PC-9 (cell line): ENCODE data around the gene XAF1. TPM values are rescaled to one million over a fixed set of nuclear protein-coding genes. Genes with fewer than 3 reads are reported as not detected.

Experiments
- BruUV-seq: library from RNA; stranded (reverse); fragments of 400-500 nt; replicated peaks from 2 replicates; lab custom pipeline; 2021; lab: Mats Ljungman, UMichigan
- CTCF ChIA-PET: fragments of 300-600 bp; sonication (Branson Sonifier 250); formaldehyde crosslinking; loops from one replicate; lab custom pipeline; 2022; ENCODE audit warnings: antibody characterized with exemption; lab: Charles Lee
- POLR2A ChIA-PET: fragments of 300-600 bp; sonication (Branson Sonifier 250); formaldehyde crosslinking; loops from one replicate; lab custom pipeline; 2022; ENCODE audit warnings: antibody characterized with exemption; ENCODE audit not compliant: unreplicated experiment; lab: Charles Lee
- DNase-seq, 2 experiments: peaks; one replicate each; pipeline versions ENCODE4 v3.0.0 to v3.0.0-alpha.2; 2015 to 2022; ENCODE audit warnings: mixed read lengths in 1 of 2
- H2AFZ ChIP-seq: fragments of 200-600 bp; sonication (generic); 2 replicates; pipeline ENCODE4 v1.8.1; 2017; ENCODE audit warnings: antibody characterized with exemption
- H3F3A ChIP-seq: fragments of 200-600 bp; sonication (generic); 2 replicates; pipeline ENCODE4 v1.8.1; 2017; ENCODE audit warnings: antibody characterized with exemption, mild to moderate bottlenecking, low read depth; ENCODE audit not compliant: insufficient read depth
- H3K27ac ChIP-seq: fragments of 200-600 bp; sonication (generic); 2 replicates; pipeline ENCODE4 v1.6.1; 2016; ENCODE audit warnings: mixed run types
- H3K27me3 ChIP-seq: fragments of 200-600 bp; sonication (generic); 2 replicates; pipeline ENCODE4 v1.6.1; 2016; ENCODE audit warnings: low read depth, mixed run types; ENCODE audit not compliant: insufficient read depth
- H3K36me3 ChIP-seq: fragments of 200-600 bp; sonication (generic); 2 replicates; pipeline ENCODE4 v1.6.1; 2016; ENCODE audit warnings: low read depth, mixed run types
- H3K4me1 ChIP-seq: fragments of 200-600 bp; sonication (generic); replicated peaks from 2 replicates; pipeline ENCODE4 v1.6.1; 2016; ENCODE audit warnings: mixed run types; ENCODE audit not compliant: insufficient read depth
- H3K4me2 ChIP-seq: fragments of 200-600 bp; sonication (generic); 2 replicates; pipeline ENCODE4 v1.6.1; 2017; ENCODE audit warnings: mixed run types
- H3K4me3 ChIP-seq: fragments of 200-600 bp; sonication (generic); 2 replicates; pipeline ENCODE4 v1.6.1; 2016; ENCODE audit warnings: mixed run types
- H3K79me2 ChIP-seq: fragments of 200-600 bp; sonication (generic); 2 replicates; pipeline ENCODE4 v1.6.1; 2017; ENCODE audit warnings: low read depth, mixed run types
- H3K9me2 ChIP-seq: fragments of 200-600 bp; sonication (generic); 2 replicates; pipeline ENCODE4 v1.8.1; 2017; ENCODE audit warnings: mild to moderate bottlenecking; ENCODE audit not compliant: insufficient read depth
- H3K9me3 ChIP-seq: fragments of 200-600 bp; sonication (generic); 2 replicates; pipeline ENCODE4 v1.8.1; 2016; ENCODE audit warnings: low read depth; ENCODE audit not compliant: insufficient read depth
- H4K20me1 ChIP-seq: fragments of 200-600 bp; sonication (generic); 2 replicates; pipeline ENCODE4 v1.8.1; 2017; ENCODE audit not compliant: insufficient read depth
- CTCF ChIP-seq: fragments of 200-600 bp; sonication (generic); conservative IDR thresholded peaks from 2 replicates; pipeline ENCODE4 v1.6.1; 2017; ENCODE audit warnings: mixed run types, antibody characterized with exemption, mild to moderate bottlenecking, moderate library complexity
- EZH2 ChIP-seq: fragments of 200-600 bp; sonication (generic); IDR thresholded peaks from 2 replicates; pipeline ENCODE4 v1.8.0; 2017; ENCODE audit warnings: antibody characterized with exemption, low read depth
- intact Hi-C: fragments of 100-400 bp; cut with micrococcal nuclease; formaldehyde crosslinking; loops from one replicate; pipeline ENCODE4 v1.10.0; 2022; ENCODE audit not compliant: unreplicated experiment
- total RNA-seq: library from RNA; stranded (reverse); gene quantifications from 2 replicates; pipeline ENCODE4 v1.2.3, GENCODE V29; 2021

Gene XAF1
- total RNA-seq, 1 experiment from 2014 or later, result 27.6 TPM

DNA sequence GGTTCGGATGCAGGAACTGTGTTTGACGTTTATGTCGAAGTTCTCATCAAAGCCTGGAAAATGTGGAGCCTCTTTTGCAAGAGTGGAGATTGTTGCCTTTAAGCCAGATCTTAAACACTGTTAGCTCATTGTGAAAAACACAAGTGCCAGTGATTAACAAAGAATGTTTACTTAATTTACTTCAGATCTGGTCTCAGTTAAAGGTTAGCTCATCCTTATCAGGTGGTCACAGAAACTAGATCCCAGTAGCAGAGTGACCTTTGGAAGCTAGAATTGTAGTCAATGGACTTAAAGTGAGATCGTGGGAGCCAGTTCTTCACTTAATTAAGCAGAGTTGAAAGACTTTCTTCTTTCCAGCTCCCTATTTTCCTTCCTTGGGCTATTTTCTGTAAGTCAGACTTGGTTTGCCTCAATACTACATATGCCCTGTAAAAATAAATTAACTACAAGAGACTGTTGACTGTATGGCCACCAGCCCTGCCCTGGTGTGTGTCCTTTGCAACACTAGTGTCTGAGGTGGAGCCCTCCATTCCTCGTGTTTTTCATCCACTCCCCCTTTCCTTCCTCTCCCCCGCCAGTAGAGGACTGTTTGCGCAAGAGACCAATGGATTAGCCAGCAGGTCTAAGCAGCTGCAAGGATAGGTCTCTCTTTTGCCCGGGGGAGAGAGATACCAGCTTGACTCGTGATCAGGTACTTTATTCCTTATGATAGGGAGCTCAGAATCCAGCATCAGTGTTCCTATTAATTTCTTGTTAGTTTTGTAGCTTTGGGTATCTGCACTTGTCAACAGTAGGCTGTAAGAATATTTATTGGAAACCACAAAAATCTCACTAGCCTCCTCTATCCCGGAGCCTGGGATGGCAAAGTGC, 40.4 kb downstream of the XAF1 start:
- POLR2A ChIA-PET, result no interaction called here
- Histone ChIP-seq H3K9me2 (no peaks in the 10 kb centered on the region), H3K27me3 (no peaks in the 10 kb centered on the region), H3K9me3 (no peaks in the 10 kb centered on the region), H3F3A (peaks cover 8% of the 10 kb centered on the region; the same call in 1 of the 2 replicates), H3K27ac (no peak overlapping the region), H3K4me3 (no peak overlapping the region), H4K20me1 (no peaks in the 10 kb centered on the region), H3K4me1 (peaks cover 26% of the 10 kb centered on the region), H3K36me3 (no peaks in the 10 kb centered on the region), H3K4me2 (peak overlapping the region; percentile 43; the same call in 1 of the 2 replicates), H2AFZ (no peak overlapping the region), H3K79me2 (no peaks in the 10 kb centered on the region)
- CTCF ChIA-PET, result no interaction called here
- TF ChIP-seq EZH2 (no peak), CTCF (no peak)
- intact Hi-C loops, result no loop called here
- no TSS peak for BruUV-seq
- DNase-seq, result no peak

- CTCF ChIA-PET, result no interaction called here
- intact Hi-C loops, result no loop called here
- no peaks in the 10 kb centered on the region for H4K20me1 ChIP-seq
- no peak overlapping the region for H2AFZ ChIP-seq
- peak overlapping the region; percentile 30; the same call in 1 of the 2 replicates for H3K27ac ChIP-seq
- peak overlapping the region; percentile 43 for H3K4me2 ChIP-seq
- DNase-seq, result peak in 1 of 2 experiments; percentile 57
- H3K4me1 ChIP-seq, result peaks cover 26% of the 10 kb centered on the region
- H3F3A ChIP-seq, result peaks cover 8% of the 10 kb centered on the region
- no peak overlapping the region for H3K4me3 ChIP-seq
- POLR2A ChIA-PET, result no interaction called here
- TF ChIP-seq EZH2, result no peak
- TF ChIP-seq CTCF, result no peak
- H3K9me3 ChIP-seq, result no peaks in the 10 kb centered on the region
- no peaks in the 10 kb centered on the region for H3K27me3 ChIP-seq
- H3K36me3 ChIP-seq, result no peaks in the 10 kb centered on the region
- H3K79me2 ChIP-seq, result no peaks in the 10 kb centered on the region
- no peaks in the 10 kb centered on the region for H3K9me2 ChIP-seq
- BruUV-seq, result no TSS peak
These were observed 41.1 kb downstream of the XAF1 start for GRCh38 chr17:6796887-6797490.

GRCh38 chr17:6797718-6798351, 42.0 kb downstream of the XAF1 start:
- 0 out of 2 replicates have a peak overlapping the region, but pooled peaks have one; percentile 30 for H3K27ac ChIP-seq
- no peaks in the 10 kb centered on the region for H4K20me1 ChIP-seq
- H3K4me1 ChIP-seq, result peaks cover 26% of the 10 kb centered on the region
- ChIA-PET POLR2A (interaction anchor here (0.6 kb wide), 1 partner anchor 70 kb away, joined by 4 read pairs; no protein-coding TSS in a partner anchor), CTCF (no interaction called here)
- no peaks in the 10 kb centered on the region for H3K36me3 ChIP-seq
- intact Hi-C loops, result no loop called here
- H3K4me2 ChIP-seq, result peak overlapping the region; percentile 43; the same call in 1 of the 2 replicates
- no TSS peak for BruUV-seq
- H3F3A ChIP-seq, result peaks cover 8% of the 10 kb centered on the region
- no peak overlapping the region for H3K4me3 ChIP-seq
- no peak overlapping the region for H2AFZ ChIP-seq
- H3K9me3 ChIP-seq, result no peaks in the 10 kb centered on the region
- no peaks in the 10 kb centered on the region for H3K79me2 ChIP-seq
- H3K27me3 ChIP-seq, result no peaks in the 10 kb centered on the region
- TF ChIP-seq EZH2 (no peak), CTCF (no peak)
- H3K9me2 ChIP-seq, result no peaks in the 10 kb centered on the region
- DNase-seq, result no peak
